Retinal pigment epithelial cell (primary cell): Measurements from ENCODE around the gene SLC6A15.

Experiments
- DNase-seq: peaks from one replicate; pipeline ENCODE4 v3.0.0-alpha.2; 2010; ENCODE audit warnings: low read depth
- H3K4me3 ChIP-seq: 2 replicates; pipeline ENCODE4 v1.5.1; 2011; ENCODE audit warnings: mild to moderate bottlenecking, low read length, control low read depth, moderate library complexity
- TF ChIP-seq, protein P1 (sequence below): conservative IDR thresholded peaks from 2 replicates; pipeline ENCODE4 v1.5.1; 2011; ENCODE audit warnings: low read depth, low read length, control low read depth, inconsistent platforms

The SLC6A15 gene

DNA sequence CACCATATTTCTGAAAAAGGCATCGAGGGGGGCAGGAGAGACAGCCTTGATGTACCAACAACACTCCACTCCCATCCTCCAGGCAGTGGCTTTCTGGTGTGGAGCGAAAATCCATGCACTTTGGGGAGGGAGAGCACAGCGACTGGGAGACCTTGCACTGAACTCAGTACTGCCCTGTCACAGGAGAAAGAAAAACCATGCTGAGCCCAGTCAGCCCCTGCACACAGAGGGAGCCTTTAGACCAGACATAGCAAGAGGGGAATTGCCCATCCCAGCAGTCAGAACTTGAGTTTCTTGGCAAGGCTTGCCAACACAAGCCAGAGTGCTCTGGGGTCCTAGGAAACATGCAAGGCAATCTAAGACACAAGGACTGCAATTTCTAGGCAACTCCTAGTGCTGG is 24.8 kb upstream of the SLC6A15 start:
- TF ChIP-seq, protein P1, sequence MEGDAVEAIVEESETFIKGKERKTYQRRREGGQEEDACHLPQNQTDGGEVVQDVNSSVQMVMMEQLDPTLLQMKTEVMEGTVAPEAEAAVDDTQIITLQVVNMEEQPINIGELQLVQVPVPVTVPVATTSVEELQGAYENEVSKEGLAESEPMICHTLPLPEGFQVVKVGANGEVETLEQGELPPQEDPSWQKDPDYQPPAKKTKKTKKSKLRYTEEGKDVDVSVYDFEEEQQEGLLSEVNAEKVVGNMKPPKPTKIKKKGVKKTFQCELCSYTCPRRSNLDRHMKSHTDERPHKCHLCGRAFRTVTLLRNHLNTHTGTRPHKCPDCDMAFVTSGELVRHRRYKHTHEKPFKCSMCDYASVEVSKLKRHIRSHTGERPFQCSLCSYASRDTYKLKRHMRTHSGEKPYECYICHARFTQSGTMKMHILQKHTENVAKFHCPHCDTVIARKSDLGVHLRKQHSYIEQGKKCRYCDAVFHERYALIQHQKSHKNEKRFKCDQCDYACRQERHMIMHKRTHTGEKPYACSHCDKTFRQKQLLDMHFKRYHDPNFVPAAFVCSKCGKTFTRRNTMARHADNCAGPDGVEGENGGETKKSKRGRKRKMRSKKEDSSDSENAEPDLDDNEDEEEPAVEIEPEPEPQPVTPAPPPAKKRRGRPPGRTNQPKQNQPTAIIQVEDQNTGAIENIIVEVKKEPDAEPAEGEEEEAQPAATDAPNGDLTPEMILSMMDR: no peak
- no peak overlapping the region for H3K4me3 ChIP-seq
- DNase-seq: no peak

DNA sequence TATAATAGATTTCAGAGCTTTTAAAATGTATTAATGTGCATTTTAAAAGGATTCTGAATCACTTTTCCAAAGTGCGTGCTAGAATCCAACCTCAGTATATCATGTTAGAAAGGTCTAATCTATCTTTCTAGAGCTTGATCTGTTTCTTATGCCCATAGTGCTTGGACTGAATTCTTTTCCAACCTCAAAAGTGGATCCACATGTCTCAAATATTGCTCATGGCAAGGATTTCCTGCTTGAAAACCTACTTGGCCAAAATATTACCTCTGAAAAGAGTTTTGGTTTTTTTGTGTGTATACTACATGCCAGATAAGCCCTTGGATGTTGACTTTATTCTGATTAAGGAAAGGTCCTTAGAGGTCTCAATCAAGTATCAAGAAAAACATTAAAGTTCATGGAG is 16.9 kb upstream of the SLC6A15 start:
- no peak overlapping the region for H3K4me3 ChIP-seq
- TF ChIP-seq, protein P1: no peak
- DNase-seq: no peak

DNA sequence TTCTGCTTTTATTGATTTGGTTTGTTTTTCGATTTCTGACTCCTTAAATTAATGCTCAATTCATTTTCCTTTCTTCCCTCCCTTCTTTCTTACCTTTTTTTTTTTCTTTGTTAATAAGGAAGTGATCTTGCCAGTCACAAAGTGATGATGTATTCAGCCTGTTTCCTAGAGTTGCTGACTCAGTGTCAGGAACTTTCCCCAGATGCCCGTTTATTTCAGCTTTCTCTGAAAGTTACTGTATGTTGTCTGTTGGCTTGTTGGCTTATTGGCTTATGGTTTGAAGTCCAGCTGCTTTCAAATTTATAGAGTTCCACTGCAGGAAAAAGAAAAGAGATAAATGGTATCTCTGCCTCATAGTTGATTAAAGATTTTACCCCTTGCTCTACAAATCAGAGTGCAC is 12.4 kb upstream of the SLC6A15 start:
- peak; percentile 50 for DNase-seq
- no peak overlapping the region for H3K4me3 ChIP-seq
- TF ChIP-seq, protein P1: no peak

DNA sequence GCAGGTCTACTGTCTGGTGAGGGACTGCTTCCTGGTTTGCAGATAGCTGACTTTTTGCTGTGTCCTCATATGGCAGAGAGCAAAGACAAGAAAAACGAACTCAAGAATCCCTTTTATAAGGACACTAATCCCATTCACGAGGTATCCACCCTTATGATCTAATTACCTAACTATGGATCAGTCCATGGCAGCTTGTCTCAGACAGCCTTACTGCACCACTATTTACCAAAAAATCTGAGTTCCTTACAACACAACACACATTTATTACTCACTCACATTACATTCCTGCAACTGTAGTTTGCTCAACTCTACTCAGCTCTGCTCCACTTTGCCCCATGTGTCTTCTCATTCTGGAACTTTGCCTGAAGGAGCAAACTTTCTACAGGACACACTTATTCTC is 10.1 kb upstream of the SLC6A15 start:
- H3K4me3 ChIP-seq: no peak overlapping the region
- TF ChIP-seq, protein P1: no peak
- peak; percentile 43 for DNase-seq

DNA sequence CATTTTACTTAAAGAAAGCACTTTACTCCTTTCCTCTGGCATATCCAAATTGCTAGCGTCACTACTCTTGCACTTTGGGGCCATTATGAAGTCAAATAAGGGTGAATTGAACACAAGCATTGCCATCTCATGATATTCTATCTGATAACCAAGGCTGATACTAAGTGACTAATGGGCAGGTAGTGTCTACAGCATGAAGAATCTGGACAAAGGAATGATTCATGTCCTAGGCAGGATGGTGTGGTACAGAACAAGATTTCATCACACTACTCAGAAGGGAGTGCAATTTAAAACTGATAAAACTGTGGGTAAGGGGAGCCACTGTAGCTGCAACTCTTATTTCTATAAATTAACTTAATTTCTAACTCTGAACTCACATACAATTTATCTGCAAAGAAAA is 7.7 kb upstream of the SLC6A15 start:
- DNase-seq: no peak
- TF ChIP-seq, protein P1: no peak

DNA sequence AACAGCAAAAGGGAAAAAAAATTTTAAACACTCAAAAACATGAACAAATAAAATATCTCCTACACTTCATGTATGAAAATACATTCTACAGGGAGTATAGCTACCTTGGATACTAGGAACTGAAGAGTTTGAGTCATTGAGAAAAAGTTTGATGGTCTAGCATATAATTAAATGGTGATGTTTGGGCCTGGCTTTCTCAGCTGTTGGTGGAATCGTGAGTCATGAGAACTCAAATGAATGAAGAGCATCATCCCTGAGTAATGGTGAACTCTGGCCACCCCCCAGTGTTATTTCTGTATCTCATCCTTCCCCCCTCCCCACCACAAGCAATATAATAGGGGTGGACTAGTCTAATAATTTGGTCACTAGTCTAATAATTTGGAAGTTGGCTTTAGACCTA is 6.7 kb upstream of the SLC6A15 start:
- no peak overlapping the region for H3K4me3 ChIP-seq
- DNase-seq: no peak
- TF ChIP-seq, protein P1: no peak

More for the DNA sequence above, 7.7 kb upstream of the SLC6A15 start:
- H3K4me3 ChIP-seq: no peak overlapping the region

DNA sequence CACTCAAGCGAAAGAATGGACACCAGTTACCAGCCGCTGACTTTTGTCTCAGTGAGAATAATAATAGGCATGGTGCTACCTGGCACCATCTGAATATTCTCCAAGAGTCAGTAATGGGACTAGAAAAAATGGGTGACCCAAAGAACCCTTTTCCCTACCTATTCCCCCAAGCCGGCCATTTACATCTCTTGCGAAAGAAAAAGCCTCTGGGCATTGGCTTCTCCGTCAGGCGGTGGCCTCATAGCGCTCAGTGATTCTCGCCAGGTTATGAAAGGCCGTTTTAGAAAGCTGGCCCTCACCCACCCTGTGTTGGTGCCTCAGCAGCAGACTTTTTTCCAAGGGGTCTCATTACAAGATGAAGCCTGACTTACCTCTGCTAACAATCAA is 523 bp upstream of the SLC6A15 start:
- H3K4me3 ChIP-seq: peak overlapping the region; percentile 90
- TF ChIP-seq, protein P1: no peak
- no peak for DNase-seq
